ENCODE measurements around the gene TATDN3. TPM values are rescaled to one million over a fixed set of nuclear protein-coding genes. Genes with fewer than 3 reads are reported as not detected.

The TATDN3 gene
- 10.6 to 15.4 TPM (median 12.9 TPM) in 5 replicates for total RNA-seq (2022; extraction: Qiagen RNA extraction)

DNA sequence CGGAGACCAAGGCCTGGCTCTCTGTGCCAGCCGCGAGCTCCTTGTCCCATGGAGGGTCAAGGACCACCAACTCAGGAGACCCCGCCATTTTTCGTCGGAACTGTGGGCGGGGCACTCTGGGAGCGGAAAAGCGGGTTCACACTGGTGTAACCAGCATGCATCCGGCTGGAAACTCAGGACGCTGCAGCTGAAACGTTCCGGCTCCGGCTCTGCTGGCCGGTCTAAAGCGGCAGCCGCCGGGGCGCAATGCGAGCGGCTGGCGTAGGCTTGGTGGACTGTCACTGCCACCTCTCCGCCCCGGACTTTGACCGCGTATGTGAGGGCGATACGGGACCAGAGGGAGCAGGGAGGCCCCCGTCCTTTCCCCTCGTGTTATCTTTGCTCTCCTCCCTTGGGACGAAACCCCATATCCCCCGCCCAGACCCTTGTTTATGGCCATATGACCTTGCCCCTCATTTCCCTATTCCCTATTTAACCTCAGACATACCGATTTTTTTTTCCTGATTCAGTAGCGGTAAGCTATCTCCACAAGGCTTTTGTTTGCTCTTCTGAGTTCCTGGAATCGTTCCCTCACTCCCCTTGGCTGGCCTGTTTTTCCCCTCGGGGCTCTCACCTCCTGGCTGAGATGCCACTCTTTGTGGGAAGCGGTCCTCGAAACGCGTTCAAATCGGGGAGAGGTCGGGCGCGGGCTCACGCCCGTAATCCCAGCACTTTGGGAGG lies at the start of gene TATDN3, which contains the start of gene NSL1:
TATDN3 (plus strand) TSS at position 219 of the 720 bp plus-strand sequence; CDS start at position 247, 28 bp downstream.
NSL1 (minus strand) TSS at position 102 of the 720 bp plus-strand sequence; CDS start at position 88, 14 bp downstream.

GRCh38 chr1:212847549-212847948 lies 55.9 kb downstream of the TATDN3 start, which contains the start of gene SPATA45:
SPATA45 (minus strand) TSS chr1:212847649; CDS start chr1:212836149, 11,500 bp downstream.

DNA sequence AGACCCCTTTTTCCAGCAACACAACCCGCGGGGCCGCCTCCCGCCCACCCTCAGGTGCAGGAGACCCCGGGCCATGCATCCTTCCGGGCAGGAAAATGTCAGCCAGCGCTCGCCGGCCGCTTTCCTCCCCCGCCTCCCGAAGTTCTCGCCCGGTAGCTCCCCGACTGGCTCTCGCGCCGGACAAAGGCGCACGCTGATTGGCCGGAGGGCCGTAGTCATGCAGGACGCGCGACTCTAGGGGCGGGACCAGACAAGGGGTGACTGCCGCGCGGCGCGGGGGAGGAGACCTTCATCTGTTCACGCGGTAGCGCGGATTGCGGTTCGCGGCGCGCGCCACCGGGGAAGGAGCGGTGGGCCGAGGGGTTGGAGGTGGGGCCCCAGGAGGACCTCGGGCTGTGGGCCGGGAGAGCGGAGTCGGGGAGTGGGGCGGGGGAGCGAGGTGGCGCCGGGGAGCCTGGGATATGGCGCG lies 66.3 kb downstream of the TATDN3 start, which contains the start of gene FLVCR1:
FLVCR1 (plus strand) TSS at position 284 of the 469 bp plus-strand sequence; CDS start at position 462, 178 bp downstream.

Other genes with a start within 250 kb of the TATDN3 start
- 29.1 to 47.5 TPM (median 34.0 TPM) in 5 replicates for gene ATF3, start 183.1 kb upstream of the TATDN3 start, total RNA-seq (2022; extraction: Qiagen RNA extraction)
- 25.3 to 38.1 TPM (median 36.0 TPM) in 5 replicates for gene BATF3, start 92.1 kb upstream of the TATDN3 start, total RNA-seq (2022; extraction: Qiagen RNA extraction)
- gene NSL1, start 117 bp upstream of the TATDN3 start, total RNA-seq (2022; extraction: Qiagen RNA extraction), result 25.5 to 38.7 TPM (median 32.3 TPM) in 5 replicates
- gene SPATA45, start 55.8 kb downstream of the TATDN3 start, total RNA-seq (2022; extraction: Qiagen RNA extraction), result not detected in 5 replicates
- 13.1 to 18.2 TPM (median 16.4 TPM) in 5 replicates for gene FLVCR1, start 66.4 kb downstream of the TATDN3 start, total RNA-seq (2022; extraction: Qiagen RNA extraction)
- 1.7 to 3.5 TPM (median 2.9 TPM) in 5 replicates for gene VASH2, start 158.6 kb downstream of the TATDN3 start, total RNA-seq (2022; extraction: Qiagen RNA extraction)
- 14.5 to 18.5 TPM (median 16.3 TPM) in 5 replicates for gene ANGEL2, start 224.0 kb downstream of the TATDN3 start, total RNA-seq (2022; extraction: Qiagen RNA extraction)

Data from A549 treated with Mapracorat at 1 μM for 4 hours (cell line).